HepG2 (cell line): Measurements from ENCODE around the gene ABCA13. TPM values are rescaled to one million over a fixed set of nuclear protein-coding genes. Genes with fewer than 3 reads are reported as not detected.
A peak's percentile ranks its signal among the peaks of the same experiment; 100 is the strongest.

ENCODE experiments used
- FLYWCH1 ChIP-seq: sonication (generic); formaldehyde crosslinking; IDR thresholded peaks from 2 replicates; pipeline ENCODE4 v1.8.1; 2023; ENCODE audit warnings: mild to moderate bottlenecking, missing genetic modification reagents
- GMEB1 ChIP-seq: sonication (generic); formaldehyde crosslinking; IDR thresholded peaks from 2 replicates; pipeline ENCODE4 v1.5.1; 2020; ENCODE audit warnings: missing genetic modification reagents, mild to moderate bottlenecking, borderline replicate concordance
- GPBP1L1 ChIP-seq: sonication (generic); formaldehyde crosslinking; IDR thresholded peaks from 2 replicates; pipeline ENCODE4 v1.5.0; 2020; ENCODE audit warnings: mild to moderate bottlenecking, missing genetic modification reagents
- GTF3A ChIP-seq: sonication (generic); formaldehyde crosslinking; conservative IDR thresholded peaks from 2 replicates; pipeline ENCODE4 v1.4.0; 2020; ENCODE audit warnings: mild to moderate bottlenecking, missing genetic modification reagents
- HNRNPK ChIP-seq: fragments of 200-400 bp; formaldehyde crosslinking; IDR thresholded peaks from 2 replicates; pipeline ENCODE4 v1.6.1; 2018; ENCODE audit warnings: low read length, low read depth, moderate library complexity, mild to moderate bottlenecking; ENCODE audit not compliant: poor library complexity, severe bottlenecking
- HNRNPLL ChIP-seq: fragments of 200-400 bp; formaldehyde crosslinking; IDR thresholded peaks from 2 replicates; pipeline ENCODE4 v1.6.1; 2017; ENCODE audit warnings: mild to moderate bottlenecking, low read depth, low read length; ENCODE audit not compliant: poor library complexity, severe bottlenecking
- IKZF1 ChIP-seq: fragments of 450-650 bp; IDR thresholded peaks from 2 replicates; pipeline ENCODE4 v1.7.1; 2016
- KAT2B ChIP-seq: fragments of 150-350 bp; IDR thresholded peaks from 2 replicates; pipeline ENCODE4 v1.6.1; 2014; ENCODE audit warnings: low read depth, low read length, borderline replicate concordance
- KLF13 ChIP-seq: sonication (generic); formaldehyde crosslinking; IDR thresholded peaks from 2 replicates; pipeline ENCODE4 v1.4.0; 2020; ENCODE audit warnings: mild to moderate bottlenecking, missing genetic modification reagents
- MAF1 ChIP-seq: sonication (generic); formaldehyde crosslinking; IDR thresholded peaks from 2 replicates; pipeline ENCODE4 v1.5.0; 2020; ENCODE audit warnings: missing genetic modification reagents, borderline replicate concordance
- NR2C2 ChIP-seq: sonication (generic); formaldehyde crosslinking; IDR thresholded peaks from 2 replicates; pipeline ENCODE4 v1.4.0; 2020; ENCODE audit warnings: missing genetic modification reagents, mild to moderate bottlenecking, moderate library complexity, borderline replicate concordance
- TRIM22 ChIP-seq: fragments of 450-650 bp; IDR thresholded peaks from 2 replicates; pipeline ENCODE4 v1.6.1; 2017
- ZBTB1 ChIP-seq: sonication (generic); formaldehyde crosslinking; IDR thresholded peaks from 2 replicates; pipeline ENCODE4 v1.4.0; 2020; ENCODE audit warnings: missing genetic modification reagents, borderline replicate concordance
- ZNF10 ChIP-seq: sonication (generic); formaldehyde crosslinking; IDR thresholded peaks from 2 replicates; pipeline ENCODE4 v1.4.0; 2020; ENCODE audit warnings: mild to moderate bottlenecking, low read depth, missing genetic modification reagents, borderline replicate concordance
- ZNF142 ChIP-seq: sonication (generic); formaldehyde crosslinking; IDR thresholded peaks from 2 replicates; pipeline ENCODE4 v1.4.0; 2020; ENCODE audit warnings: missing genetic modification reagents
- ZNF772 ChIP-seq: sonication (generic); formaldehyde crosslinking; IDR thresholded peaks from 2 replicates; pipeline ENCODE4 v1.5.0; 2020; ENCODE audit warnings: mild to moderate bottlenecking, missing genetic modification reagents
- ZNF776 ChIP-seq: sonication (generic); formaldehyde crosslinking; IDR thresholded peaks from 2 replicates; pipeline ENCODE4 v1.4.0; 2020; ENCODE audit warnings: mild to moderate bottlenecking, missing genetic modification reagents
- ZNF878 ChIP-seq: sonication (generic); formaldehyde crosslinking; IDR thresholded peaks from 2 replicates; pipeline ENCODE4 v1.8.1; 2023; ENCODE audit warnings: mild to moderate bottlenecking, missing genetic modification reagents, moderate library complexity
- ZNF883 ChIP-seq: sonication (generic); formaldehyde crosslinking; IDR thresholded peaks from 2 replicates; pipeline ENCODE4 v1.5.1; 2020; ENCODE audit warnings: mild to moderate bottlenecking, missing genetic modification reagents; ENCODE audit errors: not compliant biosample characterization
- polyA plus RNA-seq, 8 experiments: library from polyadenylated mRNA; depleted of rRNA in 3 of 8; stranded (reverse) in 7 of 8; unstranded in 1 of 8; fragments of >200 nt; fragmentation: Illumina TruSeq in 4 of 8; extraction: Trizol in 4 of 8; gene quantifications; 2 replicates each; pipeline versions ENCODE4 v1.2.1 to v1.2.3, GENCODE V29; 2011 to 2016; ENCODE audit warnings: low read depth in 4 of 8, missing spikeins in 1 of 8, mixed read lengths in 1 of 8; ENCODE audit not compliant: insufficient read depth in 1 of 8
- total RNA-seq, 5 experiments: library from RNA; depleted of rRNA; stranded (reverse); fragments of >200 nt; fragmentation: Illumina TruSeq; extraction: Trizol; gene quantifications; 2 replicates each; pipeline ENCODE4 v1.2.3, GENCODE V29; 2016; ENCODE audit warnings: low read depth in 1 of 5

ABCA13 gene
- total and polyA plus RNA-seq, 2 of the 13 experiments (the other 11 are each of a cell fraction or from before 2014, with no cell fraction given) = 0.03 TPM; not detected in 1

GRCh38 chr7:48140001-48140681, 31.1 kb upstream of the ABCA13 start (continued):
- no peak for TF ChIP-seq KAT2B
- no peak for TF ChIP-seq KLF13 (CRISPR knock-in tag)
- no peak for TF ChIP-seq GTF3A (CRISPR knock-in tag)
- TF ChIP-seq TRIM22 = no peak
- TF ChIP-seq ZNF776 (CRISPR knock-in tag) = no peak
- no peak for TF ChIP-seq GPBP1L1 (CRISPR knock-in tag)
- TF ChIP-seq HNRNPK = no peak
- TF ChIP-seq FLYWCH1 (CRISPR knock-in tag) = no peak
- 0 out of 2 replicates have a peak, but pooled peaks have one; percentile 41 for TF ChIP-seq NR2C2 (CRISPR knock-in tag)
- no peak for TF ChIP-seq IKZF1
- peak; percentile 95 for TF ChIP-seq ZNF772 (CRISPR knock-in tag)
- no peak for TF ChIP-seq MAF1 (CRISPR knock-in tag)
- no peak for TF ChIP-seq ZNF142 (CRISPR knock-in tag)
- no peak for TF ChIP-seq ZNF883
- TF ChIP-seq ZBTB1 = no peak
- peak; percentile 21; the same call in 1 of the 2 replicates for TF ChIP-seq GMEB1 (CRISPR knock-in tag)
- TF ChIP-seq HNRNPLL = no peak
- no peak for TF ChIP-seq ZNF10
- TF ChIP-seq ZNF878 (CRISPR knock-in tag) = no peak; the same call in 1 of the 2 replicates
